H1 (cell line): Measurements from ENCODE around the gene KRT34. TPM values are rescaled to one million over a fixed set of nuclear protein-coding genes. Genes with fewer than 3 reads are reported as not detected.

ENCODE experiments used
- CTCF ChIA-PET: fragments of 300-600 bp; sonication (Branson Sonifier 250); formaldehyde crosslinking; loops from one replicate; lab custom pipeline; 2021; ENCODE audit not compliant: partially characterized antibody; lab: Charles Lee
- POLR2A ChIA-PET: fragments of 300-600 bp; sonication (Branson Sonifier 250); formaldehyde crosslinking; loops from one replicate; lab custom pipeline; 2021; ENCODE audit warnings: inconsistent platforms; ENCODE audit not compliant: partially characterized antibody; lab: Charles Lee
- DNase-seq, 2 experiments: peaks; one replicate each; pipeline versions ENCODE4 v3.0.0 to v3.0.0-alpha.2; 2010 to 2022; ENCODE audit warnings: low spot score in 2 of 2, low read depth in 1 of 2, mixed read lengths in 1 of 2
- FAIRE-seq: peaks from 2 replicates; lab custom pipeline; 2011; peaks lifted over from hg19 to GRCh38; lab: Jason Lieb, UNC
- H2AFZ ChIP-seq: 2 replicates; pipeline ENCODE4 v1.8.1; 2012; ENCODE audit warnings: low read length, inconsistent platforms
- H2AK5ac ChIP-seq: 2 replicates; pipeline ENCODE4 v1.6.1; 2013; ENCODE audit warnings: low read depth, low read length
- H2BK120ac ChIP-seq: replicated peaks from 2 replicates; pipeline ENCODE3; 2013; ENCODE audit warnings: low read depth, low read length, inconsistent platforms
- H2BK12ac ChIP-seq: 2 replicates; pipeline ENCODE4 v1.6.1; 2013; ENCODE audit warnings: low read depth, low read length
- H2BK15ac ChIP-seq: 2 replicates; pipeline ENCODE4 v1.6.1; 2013; ENCODE audit warnings: low read length
- H2BK20ac ChIP-seq: 2 replicates; pipeline ENCODE4 v1.6.1; 2013; ENCODE audit warnings: low read length
- H2BK5ac ChIP-seq: 2 replicates; pipeline ENCODE4 v1.6.1; 2013; ENCODE audit warnings: low read depth, low read length
- H3K14ac ChIP-seq: 2 replicates; pipeline ENCODE4 v1.6.1; 2013; ENCODE audit warnings: inconsistent platforms; ENCODE audit not compliant: insufficient read length
- H3K18ac ChIP-seq: 2 replicates; pipeline ENCODE4 v1.6.1; 2013; ENCODE audit warnings: low read length; ENCODE audit errors: extremely low read depth
- H3K23ac ChIP-seq: 2 replicates; pipeline ENCODE4 v1.6.1; 2013; ENCODE audit warnings: inconsistent platforms; ENCODE audit not compliant: insufficient read length
- H3K23me2 ChIP-seq: 2 replicates; pipeline ENCODE4 v1.6.1; 2013; ENCODE audit warnings: low read depth, low read length
- H3K27ac ChIP-seq: 2 replicates; pipeline ENCODE4 v1.6.1; 2011; ENCODE audit warnings: low read depth, low read length, inconsistent platforms
- H3K27me3 ChIP-seq, 4 experiments: replicated peaks in 1 of 4; 1 replicate in 1 of 4; 2 replicates in 3 of 4; pipeline versions ENCODE4 v1.6.1 to v1.8.1; 2011 to 2013; ENCODE audit warnings: low read length in 3 of 4, mild to moderate bottlenecking in 3 of 4, inconsistent platforms in 2 of 4, mixed read lengths in 2 of 4, moderate library complexity in 1 of 4; ENCODE audit not compliant: control insufficient read depth in 3 of 4, insufficient read depth in 3 of 4; ENCODE audit errors: extremely low read depth in 1 of 4
- H3K36me3 ChIP-seq, 4 experiments: 2 replicates each; pipeline versions ENCODE4 v1.6.1 to v1.8.1; 2011 to 2013; ENCODE audit warnings: mild to moderate bottlenecking in 4 of 4, low read length in 3 of 4, moderate library complexity in 2 of 4, control low read depth in 1 of 4, inconsistent platforms in 1 of 4; ENCODE audit not compliant: insufficient read depth in 4 of 4, control insufficient read depth in 2 of 4
- H3K4ac ChIP-seq: replicated peaks from 2 replicates; pipeline ENCODE3; 2013; ENCODE audit warnings: low read length, low read depth, mixed read lengths, inconsistent platforms; ENCODE audit not compliant: insufficient read length
- H3K4me1 ChIP-seq, 4 experiments: replicated peaks in 1 of 4; 1 replicate in 1 of 4; 2 replicates in 3 of 4; pipeline versions ENCODE4 v1.6.1 to v1.8.1; 2011 to 2013; ENCODE audit warnings: low read length in 3 of 4, inconsistent platforms in 2 of 4, mixed read lengths in 1 of 4; ENCODE audit not compliant: insufficient read depth in 4 of 4, control insufficient read depth in 3 of 4
- H3K4me2 ChIP-seq, 2 experiments: 2 replicates each; pipeline versions ENCODE4 v1.6.1 to v1.8.1; 2011 to 2013; ENCODE audit warnings: low read depth in 2 of 2, low read length in 2 of 2, control low read depth in 1 of 2, inconsistent platforms in 1 of 2, mild to moderate bottlenecking in 1 of 2; ENCODE audit not compliant: insufficient read depth in 1 of 2
- H3K4me3 ChIP-seq, 4 experiments: fragments of 200-600, 300-600 bp in 1 of 4; sonication (generic), shearing (Covaris generic), sonication (Bioruptor Twin) in 1 of 4; 2 replicates each; pipeline versions ENCODE4 v1.5.1 to v1.8.1; 2011 to 2016; ENCODE audit warnings: low read length in 4 of 4, low read depth in 3 of 4, control low read depth in 2 of 4, inconsistent platforms in 2 of 4, mild to moderate bottlenecking in 2 of 4, mixed read lengths in 1 of 4, moderate library complexity in 1 of 4; ENCODE audit not compliant: insufficient read depth in 2 of 4; ENCODE audit errors: extremely low read depth in 1 of 4
- H3K56ac ChIP-seq: replicated peaks from 2 replicates; pipeline ENCODE3; 2013; ENCODE audit warnings: low read depth, mild to moderate bottlenecking, mixed read lengths, low read length, inconsistent platforms; ENCODE audit not compliant: insufficient read length
- H3K79me1 ChIP-seq: 2 replicates; pipeline ENCODE4 v1.6.1; 2013; ENCODE audit warnings: low read depth, low read length, control low read depth
- H3K79me2 ChIP-seq, 2 experiments: 2 replicates each; pipeline versions ENCODE4 v1.6.1 to v1.8.1; 2012 to 2013; ENCODE audit warnings: low read length in 2 of 2, mild to moderate bottlenecking in 2 of 2, inconsistent platforms in 1 of 2; ENCODE audit not compliant: insufficient read depth in 2 of 2, control insufficient read depth in 1 of 2
- H3K9ac ChIP-seq, 4 experiments: replicated peaks in 1 of 4; 1 replicate in 1 of 4; 2 replicates in 3 of 4; pipeline versions ENCODE4 v1.6.1 to v1.8.1; 2011 to 2013; ENCODE audit warnings: low read depth in 3 of 4, low read length in 3 of 4, control low read depth in 2 of 4, mild to moderate bottlenecking in 2 of 4, moderate library complexity in 2 of 4, inconsistent platforms in 1 of 4; ENCODE audit errors: extremely low read depth in 1 of 4
- H3K9me3 ChIP-seq, 2 experiments: 2 replicates each; pipeline versions ENCODE4 v1.6.1 to v1.8.1; 2012 to 2013; ENCODE audit warnings: mild to moderate bottlenecking in 2 of 2, moderate library complexity in 2 of 2, control low read depth in 1 of 2, inconsistent platforms in 1 of 2, low read depth in 1 of 2, low read length in 1 of 2, mixed read lengths in 1 of 2; ENCODE audit not compliant: insufficient read depth in 2 of 2
- H4K20me1 ChIP-seq, 2 experiments: replicated peaks in 1 of 2; 2 replicates each; pipeline versions ENCODE3 to v1.8.1; 2011 to 2013; ENCODE audit warnings: inconsistent platforms in 2 of 2, low read length in 2 of 2, mild to moderate bottlenecking in 1 of 2; ENCODE audit not compliant: insufficient read depth in 2 of 2, control insufficient read depth in 1 of 2
- H4K5ac ChIP-seq: 2 replicates; pipeline ENCODE4 v1.6.1; 2013; ENCODE audit warnings: low read length, low read depth, mixed read lengths, inconsistent platforms; ENCODE audit not compliant: insufficient read length
- H4K8ac ChIP-seq: 2 replicates; pipeline ENCODE4 v1.8.0; 2013; ENCODE audit warnings: mild to moderate bottlenecking, moderate library complexity, low read length, inconsistent platforms; ENCODE audit not compliant: insufficient read depth; ENCODE audit errors: extremely low read depth
- H4K91ac ChIP-seq: replicated peaks from 2 replicates; pipeline ENCODE3; 2013; ENCODE audit warnings: low read length, mixed read lengths, inconsistent platforms; ENCODE audit not compliant: insufficient read length
- ASH2L ChIP-seq: fragments of 200-600, 300-600 bp; sonication (generic); IDR thresholded peaks from one replicate; pipeline ENCODE4 v1.7.1; 2017; ENCODE audit warnings: low read length
- CHD1 ChIP-seq: IDR thresholded peaks from 2 replicates; pipeline ENCODE4 v1.6.1; 2012; ENCODE audit warnings: low read depth, low read length, improper control_type of control experiment
- EZH2 ChIP-seq: fragments of 200-600 bp; sonication (generic); IDR thresholded peaks from 2 replicates; pipeline ENCODE4 v1.7.1; 2012; ENCODE audit warnings: low read depth, mild to moderate bottlenecking, moderate library complexity, low read length, inconsistent platforms; ENCODE audit not compliant: severe bottlenecking
- HDAC2 ChIP-seq, 2 experiments: fragments of 300-600 bp in 1 of 2; sonication (generic) in 1 of 2; IDR thresholded peaks; 2 replicates each; pipeline ENCODE4 v1.6.1; 2011 to 2012; ENCODE audit warnings: low read depth in 2 of 2, low read length in 2 of 2, mild to moderate bottlenecking in 2 of 2, moderate library complexity in 2 of 2, borderline replicate concordance in 1 of 2, inconsistent platforms in 1 of 2
- RNF2 ChIP-seq: fragments of 200-900, 300-1000 bp; sonication (generic); IDR thresholded peaks from 2 replicates; pipeline ENCODE4 v1.7.1; 2016; ENCODE audit warnings: borderline replicate concordance, low read depth, mild to moderate bottlenecking, antibody characterized with exemption, low read length; ENCODE audit not compliant: poor library complexity, severe bottlenecking; ENCODE audit errors: missing control alignments
- SIN3A ChIP-seq, 2 experiments: IDR thresholded peaks in 1 of 2; conservative IDR thresholded peaks in 1 of 2; 2 replicates each; pipeline ENCODE4 v1.6.1; 2011 to 2012; ENCODE audit warnings: low read length in 2 of 2, improper control_type of control experiment in 1 of 2, low read depth in 1 of 2, mild to moderate bottlenecking in 1 of 2
- WGBS, 2 experiments: shearing (Covaris generic) in 1 of 2; methylation state at CpG; one replicate each; pipeline versions ENCODE4 v1.1.6 to v1.1.7; 2013 to 2015; ENCODE audit warnings: low lambda C conversion rate in 2 of 2, mixed read lengths in 2 of 2, inconsistent platforms in 1 of 2, low coverage in 1 of 2, missing lambda C conversion rate in 1 of 2; ENCODE audit not compliant: insufficient replicate concordance in 2 of 2, insufficient coverage in 1 of 2, insufficient read length in 1 of 2; ENCODE audit errors: extremely low coverage in 1 of 2, missing lambda C conversion rate in 1 of 2; 5-methylcytosine and 5-hydroxymethylcytosine counted together
- polyA plus RNA-seq, 7 experiments: library from polyadenylated mRNA; depleted of rRNA in 3 of 7; stranded (reverse) in 5 of 7; unstranded in 2 of 7; fragments of >200 nt in 5 of 7; fragments of 200-250 nt in 2 of 7; gene quantifications; 1 replicate in 5 of 7; 2 replicates in 1 of 7; 4 replicates in 1 of 7; pipeline versions ENCODE4 v1.2.1 to v1.2.3, GENCODE V29; 2011 to 2013; ENCODE audit warnings: missing spikeins in 2 of 7, mixed read lengths in 2 of 7
- total RNA-seq: library from RNA; stranded (reverse); fragmentation: NEBNext Ultra II Directional; extraction: Animal tissue kit (Norgen Biotek cat#: 25700); gene quantifications from 2 replicates; pipeline ENCODE4 v1.2.1, GENCODE V29; 2021

The KRT34 gene
- total and polyA plus RNA-seq, 2 of the 8 experiments (the other 6 are each of a cell fraction or from before 2014, with no cell fraction given) = not detected

DNA sequence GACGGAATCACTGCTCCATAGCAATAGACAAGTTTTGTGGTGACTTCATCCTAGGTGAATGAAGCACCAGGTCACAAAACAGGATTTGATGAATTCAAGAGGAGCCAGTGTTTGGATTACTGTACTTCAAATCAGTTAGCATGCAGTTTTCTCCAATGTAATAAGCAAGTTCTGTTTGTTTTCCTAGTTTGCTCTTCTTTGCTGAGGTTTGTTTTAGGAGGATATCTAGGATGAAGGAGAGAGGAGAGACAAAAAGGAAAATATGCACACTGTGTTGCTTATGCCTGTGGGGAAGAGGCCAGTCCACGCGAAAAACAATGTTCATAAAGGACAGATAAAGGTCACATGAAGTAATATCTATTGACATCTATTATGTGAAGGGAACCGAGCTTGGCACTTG lies 33.3 kb upstream of the KRT34 start:
- Histone ChIP-seq H3K4me3 (no peak overlapping the region), H4K20me1 (no peaks in the 10 kb centered on the region), H4K5ac (no peak overlapping the region), H3K23ac (no peak overlapping the region), H3K56ac (no peak overlapping the region), H3K4ac (no peak overlapping the region), H2BK120ac (no peak overlapping the region), H3K27ac (no peak overlapping the region), H3K18ac (no peak overlapping the region), H4K91ac (no peak overlapping the region), H3K4me1 (peaks cover 0 to 7% (median 1%) of the 10 kb centered on the region in 4 experiments; a peak in 5 of 7 replicates), H2BK5ac (no peak overlapping the region), H3K14ac (no peak overlapping the region), H3K27me3 (no peaks in the 10 kb centered on the region; a peak in 2 of 7 replicates), H3K79me2 (no peaks in the 10 kb centered on the region), H2AFZ (no peak overlapping the region), H3K23me2 (no peaks in the 10 kb centered on the region), H3K36me3 (no peaks in the 10 kb centered on the region), H2BK12ac (no peak overlapping the region), H3K4me2 (no peak overlapping the region), H4K8ac (no peak overlapping the region), H2BK20ac (no peak overlapping the region), H2AK5ac (no peak overlapping the region), H3K9me3 (no peaks in the 10 kb centered on the region), H2BK15ac (no peak overlapping the region), H3K79me1 (no peaks in the 10 kb centered on the region), H3K9ac (no peak overlapping the region)
- FAIRE-seq (no peak), DNase-seq (no peak)
- TF ChIP-seq CHD1 = no peak
- TF ChIP-seq ASH2L = no peak
- TF ChIP-seq SIN3A (conservative IDR thresholded peaks at IDR 0.05 in 1 of 2, IDR thresholded peaks at IDR 0.05 in 1 of 2; ENCODE audit: low read depth in 1 of 2, low read length in 2 of 2) = no peak
- TF ChIP-seq HDAC2 (IDR thresholded peaks at IDR 0.05; ENCODE audit: borderline replicate concordance in 1 of 2, low read depth in 2 of 2, low read length in 2 of 2) = no peak
- no peak for TF ChIP-seq EZH2
- no peak for TF ChIP-seq RNF2
- ChIA-PET CTCF (interaction anchor here (1.0 to 3.1 kb wide), 3 partner anchors 29 to 134 kb away, joined by 4 to 14 read pairs (median 5); no protein-coding TSS in a partner anchor), POLR2A (no interaction called here)
- WGBS, 2 experiments = 91% methylated on average over 4 of the region's 4 CpGs; no CpG with 5 or more reads in 1 of the 2 experiments
